ENCODE measurements around the gene RHOBTB3.

The RHOBTB3 gene

GRCh38 chr5:95733107-95733665 is 2.0 kb downstream of the RHOBTB3 start:
- no peak for DNase-seq (ENCODE audit: low spot score in 2 of 2)
- in situ Hi-C loops (cut with MboI; ENCODE audit: low sequenced_read_pairs), result no loop called here
- Histone ChIP-seq H3K36me3 (replicated peaks) (peaks cover 6% of the 10 kb centered on the region; the same call in 1 of the 2 replicates), H3K4me3 (no peak overlapping the region), H3K27me3 (ENCODE audit: low read depth) (no peaks in the 10 kb centered on the region), H3K4me1 (peaks cover 19% of the 10 kb centered on the region), H3K9me3 (no peaks in the 10 kb centered on the region)

DNA sequence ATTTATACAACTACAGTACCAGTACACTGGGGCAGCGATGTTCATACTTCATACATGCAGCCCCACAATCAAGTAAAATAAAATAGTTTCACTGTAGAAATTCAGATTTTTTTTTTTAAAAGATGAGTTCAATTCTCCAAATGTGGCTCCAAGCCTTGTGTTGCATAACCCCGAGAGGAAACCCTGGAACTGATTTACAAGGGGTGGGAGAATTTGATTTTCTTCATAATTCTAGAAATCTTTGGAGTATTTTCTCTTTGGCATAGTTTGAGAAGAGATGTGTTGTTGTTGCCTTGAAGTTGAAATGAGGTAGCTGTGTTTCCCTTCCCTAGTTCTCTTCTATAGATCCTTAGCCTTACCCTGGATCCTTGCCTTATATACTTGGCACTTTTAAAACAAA is 3.1 kb downstream of the RHOBTB3 start:
- Histone ChIP-seq H3K9me3 (no peaks in the 10 kb centered on the region), H3K36me3 (replicated peaks) (peaks cover 6% of the 10 kb centered on the region; the same call in 1 of the 2 replicates), H3K27me3 (ENCODE audit: low read depth) (no peaks in the 10 kb centered on the region), H3K4me1 (peaks cover 19% of the 10 kb centered on the region), H3K4me3 (no peak overlapping the region)
- DNase-seq (ENCODE audit: low spot score in 2 of 2), result no peak
- in situ Hi-C loops (cut with MboI; ENCODE audit: low sequenced_read_pairs), result no loop called here

GRCh38 chr5:95734906-95735305 is 3.8 kb downstream of the RHOBTB3 start:
- no peak for DNase-seq (ENCODE audit: low spot score in 2 of 2)
- Histone ChIP-seq H3K4me3 (no peak overlapping the region), H3K9me3 (no peaks in the 10 kb centered on the region), H3K36me3 (replicated peaks) (peaks cover 6% of the 10 kb centered on the region; the same call in 1 of the 2 replicates), H3K4me1 (peaks cover 19% of the 10 kb centered on the region), H3K27me3 (ENCODE audit: low read depth) (no peaks in the 10 kb centered on the region)
- in situ Hi-C loops (cut with MboI; ENCODE audit: low sequenced_read_pairs), result no loop called here

- H3K4me1 ChIP-seq, result peaks cover 14% of the 10 kb centered on the region
- in situ Hi-C loops (cut with MboI; ENCODE audit: low sequenced_read_pairs), result no loop called here
- H3K9me3 ChIP-seq, result no peaks in the 10 kb centered on the region
- DNase-seq (ENCODE audit: low spot score in 2 of 2), result no peak
- no peak overlapping the region for H3K4me3 ChIP-seq
- H3K36me3 ChIP-seq (replicated peaks), result peaks cover 6% of the 10 kb centered on the region; the same call in 1 of the 2 replicates
- no peaks in the 10 kb centered on the region for H3K27me3 ChIP-seq (ENCODE audit: low read depth)
These were observed 4.3 kb downstream of the RHOBTB3 start for GRCh38 chr5:95735406-95735805.

- Histone ChIP-seq H3K9me3 (no peaks in the 10 kb centered on the region), H3K36me3 (replicated peaks) (peaks cover 6% of the 10 kb centered on the region; the same call in 1 of the 2 replicates), H3K4me1 (peaks cover 5% of the 10 kb centered on the region; the same call in 1 of the 2 replicates), H3K27me3 (ENCODE audit: low read depth) (no peaks in the 10 kb centered on the region), H3K4me3 (no peak overlapping the region)
- in situ Hi-C loops (cut with MboI; ENCODE audit: low sequenced_read_pairs), result no loop called here
- DNase-seq (ENCODE audit: low spot score in 2 of 2), result no peak
These were observed 6.9 kb downstream of the RHOBTB3 start for GRCh38 chr5:95738072-95738471.

DNA sequence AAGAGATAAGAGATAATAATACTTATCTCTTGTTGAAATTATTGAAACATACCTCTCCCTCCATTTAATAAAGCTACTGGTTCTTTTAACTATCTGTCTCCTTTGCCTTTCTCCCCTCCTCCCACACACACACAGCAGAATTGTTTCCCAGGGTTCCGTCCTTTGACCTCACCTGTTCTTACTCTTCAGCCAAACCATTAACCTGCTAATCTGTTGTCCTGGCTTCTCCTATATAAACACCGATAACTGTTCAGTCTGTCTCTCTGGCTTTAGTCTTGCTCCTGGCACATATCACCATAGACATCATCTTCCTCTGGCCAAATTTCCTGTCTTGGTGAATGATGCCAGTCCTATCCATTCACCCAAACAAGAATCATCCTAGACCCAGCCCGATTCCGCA is 7.7 kb downstream of the RHOBTB3 start:
- Histone ChIP-seq H3K4me1 (no peaks in the 10 kb centered on the region; the same call in 1 of the 2 replicates), H3K9me3 (no peaks in the 10 kb centered on the region), H3K4me3 (no peak overlapping the region), H3K27me3 (ENCODE audit: low read depth) (no peaks in the 10 kb centered on the region), H3K36me3 (replicated peaks) (peaks cover 3% of the 10 kb centered on the region; the same call in 1 of the 2 replicates)
- no peak for DNase-seq (ENCODE audit: low spot score in 2 of 2)
- in situ Hi-C loops (cut with MboI; ENCODE audit: low sequenced_read_pairs), result no loop called here

GRCh38 chr5:95739857-95740256 is 8.7 kb downstream of the RHOBTB3 start:
- in situ Hi-C loops (cut with MboI; ENCODE audit: low sequenced_read_pairs), result no loop called here
- Histone ChIP-seq H3K9me3 (no peaks in the 10 kb centered on the region), H3K4me1 (no peaks in the 10 kb centered on the region), H3K36me3 (replicated peaks) (no peaks in the 10 kb centered on the region), H3K27me3 (ENCODE audit: low read depth) (no peaks in the 10 kb centered on the region), H3K4me3 (no peak overlapping the region)
- DNase-seq (ENCODE audit: low spot score in 2 of 2), result no peak

GRCh38 chr5:95741458-95741857 is 10.3 kb downstream of the RHOBTB3 start:
- Histone ChIP-seq H3K36me3 (replicated peaks) (peaks cover 3% of the 10 kb centered on the region; the same call in 1 of the 2 replicates), H3K27me3 (ENCODE audit: low read depth) (no peaks in the 10 kb centered on the region), H3K4me3 (no peak overlapping the region), H3K4me1 (no peaks in the 10 kb centered on the region), H3K9me3 (no peaks in the 10 kb centered on the region)
- in situ Hi-C loops (cut with MboI; ENCODE audit: low sequenced_read_pairs), result no loop called here
- DNase-seq (ENCODE audit: low spot score in 2 of 2), result no peak

GRCh38 chr5:95743232-95743631 is 12.1 kb downstream of the RHOBTB3 start:
- in situ Hi-C loops (cut with MboI; ENCODE audit: low sequenced_read_pairs), result no loop called here
- H3K9me3 ChIP-seq, result no peaks in the 10 kb centered on the region

DNA sequence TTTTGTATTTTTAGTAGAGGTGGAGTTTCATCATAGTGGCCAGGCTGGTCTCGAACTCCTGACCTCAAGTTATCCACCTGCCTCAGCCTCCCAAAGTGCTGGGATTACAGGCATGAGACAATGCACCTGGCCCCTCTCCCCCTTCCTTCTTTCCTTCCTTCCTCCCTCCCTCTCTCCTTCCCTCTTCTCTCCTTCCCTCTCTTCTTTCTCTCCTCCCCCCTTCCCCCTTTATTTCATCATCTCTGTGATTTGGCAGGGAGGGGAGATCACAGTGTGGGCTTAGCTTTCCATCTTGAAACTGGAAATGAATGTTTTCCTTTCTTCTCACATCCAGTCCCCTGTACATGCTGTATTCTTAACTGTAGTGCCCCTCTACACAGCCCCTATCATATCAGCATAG is 12.7 kb downstream of the RHOBTB3 start:
- no peaks in the 10 kb centered on the region for H3K9me3 ChIP-seq
- H3K4me3 ChIP-seq, result no peak overlapping the region
- H3K4me1 ChIP-seq, result no peaks in the 10 kb centered on the region
- DNase-seq (ENCODE audit: low spot score in 2 of 2), result no peak
- H3K27me3 ChIP-seq (ENCODE audit: low read depth), result no peaks in the 10 kb centered on the region
- in situ Hi-C loops (cut with MboI; ENCODE audit: low sequenced_read_pairs), result no loop called here
- H3K36me3 ChIP-seq (replicated peaks), result peaks cover 6% of the 10 kb centered on the region

More at GRCh38 chr5:95743232-95743631, 12.1 kb downstream of the RHOBTB3 start:
- no peak for DNase-seq (ENCODE audit: low spot score in 2 of 2)
- peaks cover 3% of the 10 kb centered on the region; the same call in 1 of the 2 replicates for H3K36me3 ChIP-seq (replicated peaks)
- no peak overlapping the region for H3K4me3 ChIP-seq
- H3K4me1 ChIP-seq, result no peaks in the 10 kb centered on the region
- H3K27me3 ChIP-seq (ENCODE audit: low read depth), result no peaks in the 10 kb centered on the region

GRCh38 chr5:95746194-95746593 is 15.1 kb downstream of the RHOBTB3 start:
- DNase-seq (ENCODE audit: low spot score in 2 of 2), result no peak
- H3K4me3 ChIP-seq, result no peak overlapping the region
- H3K27me3 ChIP-seq (ENCODE audit: low read depth), result no peaks in the 10 kb centered on the region
- H3K9me3 ChIP-seq, result no peaks in the 10 kb centered on the region
- H3K36me3 ChIP-seq (replicated peaks), result peaks cover 10% of the 10 kb centered on the region
- in situ Hi-C loops (cut with MboI; ENCODE audit: low sequenced_read_pairs), result no loop called here
- no peaks in the 10 kb centered on the region for H3K4me1 ChIP-seq

DNA sequence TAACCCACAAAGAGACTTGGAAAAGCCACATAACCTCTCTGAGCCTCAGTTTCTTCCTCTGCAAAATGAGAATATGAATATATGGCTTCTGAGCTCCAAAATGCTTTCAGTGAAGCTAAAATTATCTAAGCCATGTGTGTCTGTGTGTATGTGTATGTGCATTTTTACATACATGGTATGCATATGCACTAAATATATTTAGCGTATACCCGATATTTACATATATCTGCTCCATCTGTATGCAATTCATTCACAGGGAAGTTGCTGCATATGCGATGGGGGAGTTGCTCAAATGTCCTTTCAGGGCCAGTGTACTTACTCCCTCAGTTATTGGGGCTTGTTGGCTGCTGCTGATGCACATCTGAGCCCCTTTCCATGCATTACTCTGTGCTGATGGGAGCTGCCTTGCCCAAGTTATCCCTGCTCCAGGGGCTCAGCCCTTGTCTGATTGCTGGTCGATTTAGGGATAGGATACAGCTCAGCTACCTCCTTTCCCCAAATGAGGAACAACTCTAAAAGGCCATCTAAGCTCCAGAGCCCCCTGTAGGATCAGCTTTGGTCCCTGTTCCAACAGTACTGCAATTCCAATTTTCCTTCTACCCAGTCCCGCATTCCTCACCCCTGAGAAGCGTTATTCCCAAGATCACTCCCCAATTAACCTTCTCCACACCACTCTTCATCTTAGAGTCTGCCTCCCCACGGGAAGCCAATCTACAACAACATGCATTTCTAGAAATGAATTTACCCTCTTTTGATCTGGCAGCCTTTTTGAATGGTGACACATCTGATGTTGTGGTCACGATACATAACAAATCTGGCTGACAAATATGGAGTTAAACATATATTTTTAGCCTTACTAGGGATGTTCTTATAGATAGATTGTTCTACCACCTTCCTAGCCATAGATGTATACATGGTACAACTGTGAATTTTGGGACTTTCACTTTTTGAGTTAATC is 15.9 kb downstream of the RHOBTB3 start:
- Histone ChIP-seq H3K4me3 (no peak overlapping the region), H3K4me1 (no peaks in the 10 kb centered on the region), H3K36me3 (replicated peaks) (peaks cover 15% of the 10 kb centered on the region), H3K9me3 (no peaks in the 10 kb centered on the region), H3K27me3 (ENCODE audit: low read depth) (no peaks in the 10 kb centered on the region)
- no peak for DNase-seq (ENCODE audit: low spot score in 2 of 2)
- in situ Hi-C loops (cut with MboI; ENCODE audit: low sequenced_read_pairs), result no loop called here

- no peak for DNase-seq (ENCODE audit: low spot score in 2 of 2)
- no peak overlapping the region for H3K4me3 ChIP-seq
- in situ Hi-C loops (cut with MboI; ENCODE audit: low sequenced_read_pairs), result no loop called here
- H3K36me3 ChIP-seq (replicated peaks), result peaks cover 20% of the 10 kb centered on the region
- no peaks in the 10 kb centered on the region for H3K9me3 ChIP-seq
- H3K4me1 ChIP-seq, result no peaks in the 10 kb centered on the region
- H3K27me3 ChIP-seq (ENCODE audit: low read depth), result no peaks in the 10 kb centered on the region
These were observed 17.0 kb downstream of the RHOBTB3 start for GRCh38 chr5:95748133-95748532.

GRCh38 chr5:95754545-95754944 is 23.4 kb downstream of the RHOBTB3 start:
- H3K27me3 ChIP-seq (ENCODE audit: low read depth), result no peaks in the 10 kb centered on the region
- in situ Hi-C loops (cut with MboI; ENCODE audit: low sequenced_read_pairs), result no loop called here
- no peak overlapping the region for H3K4me3 ChIP-seq
- peaks cover 14% of the 10 kb centered on the region for H3K36me3 ChIP-seq (replicated peaks)
- H3K9me3 ChIP-seq, result no peaks in the 10 kb centered on the region
- no peaks in the 10 kb centered on the region for H3K4me1 ChIP-seq
- no peak for DNase-seq (ENCODE audit: low spot score in 2 of 2)

Data from HAP-1 (cell line).